ENCODE results near the gene GNA12.

GRCh38 chr7:2699289-2699620, 144.9 kb downstream of the GNA12 start:
- no peak for TF ChIP-seq CTCF (IDR thresholded peaks at IDR 0.05 in 8 of 11, conservative IDR thresholded peaks at IDR 0.05 in 3 of 11)
- no peak for TF ChIP-seq POLR2AphosphoS5 (IDR thresholded peaks at IDR 0.05)
- no peak for TF ChIP-seq POLR2A (IDR thresholded peaks at IDR 0.05)

Measured in spleen (tissue), 7 donors.